Left lung (tissue), 10 donors: ENCODE data around the gene TRMU. TPM values are rescaled to one million over a fixed set of nuclear protein-coding genes. Genes with fewer than 3 reads are reported as not detected.

Experiments
- ATAC-seq: fragments of 200-7000 bp; cut with Tn5 transposase; one replicate; pipeline ENCODE4 v1.9.1; 2020; ENCODE audit warnings: moderate library complexity
- DNase-seq, 4 donors: peaks; one replicate each; pipeline ENCODE4 v3.0.0-alpha.2; 2013 to 2020
- H3K27ac ChIP-seq, 2 donors: fragments of 200-600 bp; sonication (generic) in 1 of 2; one replicate each; pipeline versions ENCODE4 v1.5.0 to v1.8.0; 2020 to 2021
- H3K27me3 ChIP-seq, 2 donors: fragments of 200-600 bp; sonication (generic) in 1 of 2; one replicate each; pipeline versions ENCODE4 v1.5.0 to v1.8.0; 2020 to 2021
- H3K36me3 ChIP-seq, 2 donors: fragments of 200-600 bp; sonication (generic) in 1 of 2; one replicate each; pipeline versions ENCODE4 v1.5.0 to v1.8.0; 2020 to 2021
- H3K4me1 ChIP-seq, 2 donors: fragments of 200-600 bp; one replicate each; pipeline ENCODE4 v1.8.0; 2021
- H3K4me3 ChIP-seq, 2 donors: fragments of 200-600 bp; sonication (generic) in 1 of 2; one replicate each; pipeline versions ENCODE4 v1.5.0 to v1.8.0; 2020 to 2021; ENCODE audit warnings: mild to moderate bottlenecking in 1 of 2
- H3K9me3 ChIP-seq, 2 donors: fragments of 200-600 bp; sonication (generic) in 1 of 2; one replicate each; pipeline versions ENCODE4 v1.5.0 to v1.8.0; 2020 to 2021
- intact Hi-C, 2 donors: fragments of 100-400 bp; cut with DNase I; formaldehyde crosslinking; loops; one replicate each; pipeline versions ENCODE4 v1.11.2 to v1.14.2; 2022
- polyA plus RNA-seq, 6 donors: library from polyadenylated mRNA; unstranded; fragments of 120-200 nt; gene quantifications; one replicate each; pipeline ENCODE4 v1.2.1, GENCODE V29; 2013; ENCODE audit not compliant: insufficient read length in 6 of 6
- total RNA-seq, 2 donors: library from RNA; stranded (reverse); fragmentation: NEBNext Ultra II Directional; extraction: Animal tissue kit (Norgen Biotek cat#: 25700); gene quantifications; one replicate each; pipeline ENCODE4 v1.2.1, GENCODE V29; 2021
- TF ChIP-seq, protein P1 (sequence below), 2 donors: fragments of 200-600 bp; sonication (generic) in 1 of 2; IDR thresholded peaks; one replicate each; pipeline versions ENCODE4 v1.5.0 to v1.8.0; 2021; ENCODE audit warnings: antibody characterized with exemption in 2 of 2
- donor health status: DM: no; HTN: yes; CAD: no.
- donor health status: DM: no; HTN: no; CAD: no.

TRMU gene
- total and polyA plus RNA-seq, 8 donors, result 34.1 to 53.1 (median 42.5) TPM

DNA sequence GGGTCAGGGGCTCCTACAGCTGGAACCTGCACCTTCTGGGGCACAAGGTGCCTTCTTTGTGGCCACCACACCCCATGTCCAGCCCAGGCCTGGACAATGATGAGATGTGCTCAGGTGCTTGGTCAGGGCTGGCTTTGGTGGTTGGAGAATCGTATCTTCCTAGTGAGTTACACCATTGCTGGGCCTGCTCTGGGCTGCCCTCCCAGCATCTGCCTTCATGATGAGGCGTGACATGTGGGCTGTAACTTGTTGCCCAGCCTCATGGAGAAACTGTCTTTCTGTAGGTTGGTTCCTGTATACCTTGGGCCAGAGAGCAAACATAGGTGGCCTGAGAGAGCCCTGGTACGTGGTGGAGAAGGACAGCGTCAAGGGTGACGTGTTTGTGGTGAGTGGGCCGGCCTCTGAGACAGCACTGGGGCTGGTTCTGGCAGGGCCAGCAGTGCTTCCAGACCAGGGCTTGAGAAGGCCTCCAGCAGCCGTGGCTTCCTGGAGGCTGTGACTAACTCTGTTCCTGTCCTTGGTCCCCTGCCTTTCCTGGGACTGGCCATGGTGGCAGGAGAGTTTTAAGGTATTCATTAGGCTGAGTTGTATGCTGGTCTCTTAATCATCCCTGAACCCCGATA, 18.1 kb downstream of the TRMU start:
- peak overlapping the region; percentile 3 to 13 for H3K27ac ChIP-seq
- TF ChIP-seq, protein P1, sequence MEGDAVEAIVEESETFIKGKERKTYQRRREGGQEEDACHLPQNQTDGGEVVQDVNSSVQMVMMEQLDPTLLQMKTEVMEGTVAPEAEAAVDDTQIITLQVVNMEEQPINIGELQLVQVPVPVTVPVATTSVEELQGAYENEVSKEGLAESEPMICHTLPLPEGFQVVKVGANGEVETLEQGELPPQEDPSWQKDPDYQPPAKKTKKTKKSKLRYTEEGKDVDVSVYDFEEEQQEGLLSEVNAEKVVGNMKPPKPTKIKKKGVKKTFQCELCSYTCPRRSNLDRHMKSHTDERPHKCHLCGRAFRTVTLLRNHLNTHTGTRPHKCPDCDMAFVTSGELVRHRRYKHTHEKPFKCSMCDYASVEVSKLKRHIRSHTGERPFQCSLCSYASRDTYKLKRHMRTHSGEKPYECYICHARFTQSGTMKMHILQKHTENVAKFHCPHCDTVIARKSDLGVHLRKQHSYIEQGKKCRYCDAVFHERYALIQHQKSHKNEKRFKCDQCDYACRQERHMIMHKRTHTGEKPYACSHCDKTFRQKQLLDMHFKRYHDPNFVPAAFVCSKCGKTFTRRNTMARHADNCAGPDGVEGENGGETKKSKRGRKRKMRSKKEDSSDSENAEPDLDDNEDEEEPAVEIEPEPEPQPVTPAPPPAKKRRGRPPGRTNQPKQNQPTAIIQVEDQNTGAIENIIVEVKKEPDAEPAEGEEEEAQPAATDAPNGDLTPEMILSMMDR (IDR thresholded peaks at IDR 0.05), result no peak
- peaks cover 0 to 4% of the 10 kb centered on the region in 2 donors for H3K4me1 ChIP-seq
- H3K36me3 ChIP-seq, result peaks cover 0 to 100% of the 10 kb centered on the region in 2 donors
- no peak overlapping the region for H3K4me3 ChIP-seq
- no peak for ATAC-seq
- peak in 1 of 4 donors; percentile 55 for DNase-seq
- H3K27me3 ChIP-seq, result no peaks in the 10 kb centered on the region
- intact Hi-C loops, result no loop called here
- no peaks in the 10 kb centered on the region for H3K9me3 ChIP-seq

DNA sequence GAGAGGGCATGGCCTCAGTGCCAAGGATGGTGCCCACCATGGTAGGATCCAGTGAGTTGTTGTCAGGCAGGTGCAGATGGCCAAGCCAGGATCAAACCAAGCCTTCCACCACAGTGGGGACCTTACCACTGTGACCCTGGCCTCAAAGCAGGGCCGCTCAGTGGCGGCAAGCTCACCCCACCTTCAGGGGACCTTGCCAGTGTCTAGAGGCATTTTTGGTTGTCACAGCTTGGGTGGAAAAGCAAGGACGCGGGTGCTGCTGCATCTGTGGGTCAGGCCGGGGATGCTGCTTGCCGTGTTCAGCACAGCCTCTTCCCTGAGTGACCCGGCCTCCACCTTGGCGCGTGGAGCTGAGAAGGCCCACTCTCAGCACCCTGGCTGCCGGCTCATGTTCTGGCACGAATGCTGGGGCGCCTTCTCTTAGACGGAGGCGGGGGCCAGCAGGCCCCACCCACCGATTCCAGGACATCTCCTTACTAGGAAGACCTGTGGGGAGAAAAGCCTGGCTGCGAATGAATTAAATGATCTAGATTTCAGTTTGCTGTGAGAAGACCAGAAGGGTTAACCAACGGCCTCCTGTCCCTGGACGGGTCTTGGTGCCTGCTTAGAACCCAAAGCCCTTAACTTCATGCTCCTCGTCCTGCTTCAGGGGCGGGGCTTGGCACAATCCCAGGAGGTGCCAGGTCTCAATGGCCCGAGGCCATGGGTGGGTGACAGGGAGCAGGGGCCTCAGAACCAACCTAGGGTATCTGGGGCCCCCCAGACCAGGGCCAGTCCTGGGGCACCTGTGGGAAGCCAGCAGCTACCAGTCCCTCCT, 18.9 kb downstream of the TRMU start:
- Histone ChIP-seq H3K36me3 (peaks cover 0 to 100% of the 10 kb centered on the region in 2 donors), H3K4me1 (peaks cover 0 to 4% of the 10 kb centered on the region in 2 donors), H3K27me3 (no peaks in the 10 kb centered on the region), H3K27ac (no peak overlapping the region), H3K9me3 (no peaks in the 10 kb centered on the region), H3K4me3 (no peak overlapping the region)
- intact Hi-C loops, result no loop called here
- DNase-seq (peak in 1 of 4 donors; percentile 70), ATAC-seq (no peak)
- TF ChIP-seq, protein P1 (IDR thresholded peaks at IDR 0.05), result no peak

DNA sequence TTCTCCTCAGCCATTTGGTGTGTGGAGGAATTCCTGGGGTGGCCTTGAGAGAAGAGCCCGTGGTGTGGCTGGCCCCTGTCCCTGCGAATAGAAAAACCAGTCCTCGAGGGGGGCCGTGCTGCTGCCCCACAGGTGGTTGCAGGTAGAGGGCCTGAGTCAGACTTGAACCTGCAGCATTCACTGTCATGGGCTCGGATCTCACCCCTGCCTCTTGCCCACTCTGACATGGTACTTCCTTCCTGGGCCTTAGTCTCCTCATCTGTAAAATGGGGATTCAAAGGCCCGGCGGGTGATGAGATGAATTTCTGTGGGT, 19.4 kb downstream of the TRMU start:
- H3K36me3 ChIP-seq, result peaks cover 0 to 100% of the 10 kb centered on the region in 2 donors
- no peak overlapping the region for H3K4me3 ChIP-seq
- no peak overlapping the region for H3K27ac ChIP-seq
- H3K27me3 ChIP-seq, result no peaks in the 10 kb centered on the region
- peaks cover 0 to 4% of the 10 kb centered on the region in 2 donors for H3K4me1 ChIP-seq
- TF ChIP-seq, protein P1 (IDR thresholded peaks at IDR 0.05), result no peak
- no peaks in the 10 kb centered on the region for H3K9me3 ChIP-seq
- no peak for DNase-seq
- no peak for ATAC-seq
- intact Hi-C loops, result no loop called here

DNA sequence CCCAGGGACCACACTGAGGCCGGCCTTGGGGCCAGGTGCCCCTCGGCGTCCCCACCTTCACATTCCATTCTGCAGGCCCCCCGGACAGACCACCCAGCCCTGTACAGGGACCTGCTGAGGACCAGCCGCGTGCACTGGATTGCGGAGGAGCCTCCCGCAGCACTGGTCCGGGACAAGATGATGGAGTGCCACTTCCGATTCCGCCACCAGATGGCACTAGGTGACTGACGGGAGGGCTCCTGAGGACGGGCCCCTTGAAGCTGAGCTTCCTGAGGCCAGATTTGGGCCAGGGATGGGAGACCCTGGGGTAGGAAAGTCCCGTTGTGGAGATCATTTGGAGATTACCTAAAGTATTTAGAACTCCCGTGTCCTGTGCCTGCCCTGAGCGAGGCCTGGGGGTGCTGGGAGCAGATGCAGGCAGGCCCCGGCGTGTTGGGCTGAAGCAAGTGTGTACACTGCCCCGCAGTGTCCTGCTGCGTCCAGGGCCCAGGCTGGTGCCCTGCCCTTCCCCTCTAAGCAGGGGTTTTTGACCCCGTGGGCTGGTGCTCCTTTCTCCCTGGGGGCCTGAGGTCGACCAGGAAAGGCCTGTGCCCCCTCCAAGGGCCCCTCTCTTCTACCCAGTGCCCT, 20.0 kb downstream of the TRMU start:
- Histone ChIP-seq H3K4me1 (peaks cover 0 to 4% of the 10 kb centered on the region in 2 donors), H3K36me3 (peaks cover 0 to 98% of the 10 kb centered on the region in 2 donors), H3K4me3 (no peak overlapping the region), H3K9me3 (no peaks in the 10 kb centered on the region), H3K27me3 (no peaks in the 10 kb centered on the region), H3K27ac (no peak overlapping the region)
- ATAC-seq, result peak; percentile 57
- intact Hi-C loops, result no loop called here
- TF ChIP-seq, protein P1 (IDR thresholded peaks at IDR 0.05), result peak; percentile 52 to 63
- peak in 3 of 4 donors; percentile 56 to 79 (median 72) for DNase-seq

DNA sequence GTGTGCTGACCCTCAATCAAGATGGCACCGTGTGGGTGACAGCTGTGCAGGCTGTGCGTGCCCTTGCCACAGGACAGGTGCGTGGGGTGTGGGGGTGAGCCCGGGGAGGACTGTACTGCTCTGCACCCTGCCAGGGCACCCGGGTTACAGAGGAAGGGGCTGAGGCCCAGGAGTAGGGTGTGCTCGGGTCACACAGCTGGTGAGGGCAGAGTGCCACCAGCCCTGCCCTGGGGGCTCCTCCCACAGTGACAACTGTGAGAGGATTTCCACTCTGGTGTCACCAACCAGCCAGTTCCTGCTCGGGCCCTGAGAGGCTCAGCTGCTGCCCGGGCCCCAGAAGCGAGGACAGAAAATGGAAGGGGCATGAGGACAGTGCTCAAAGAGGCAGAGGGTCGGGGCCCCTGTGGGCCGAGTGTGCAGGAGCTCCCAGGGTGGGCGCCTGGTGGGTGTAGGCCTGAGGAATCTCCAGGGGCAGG, 20.5 kb downstream of the TRMU start:
- no peak overlapping the region for H3K27ac ChIP-seq
- H3K9me3 ChIP-seq, result no peaks in the 10 kb centered on the region
- peak in 1 of 4 donors; percentile 61 for DNase-seq
- H3K36me3 ChIP-seq, result peaks cover 0 to 92% of the 10 kb centered on the region in 2 donors
- no peak for ATAC-seq
- intact Hi-C loops, result no loop called here
- no peak overlapping the region for H3K4me3 ChIP-seq
- no peaks in the 10 kb centered on the region for H3K27me3 ChIP-seq
- TF ChIP-seq, protein P1 (IDR thresholded peaks at IDR 0.05), result no peak
- H3K4me1 ChIP-seq, result peaks cover 0 to 4% of the 10 kb centered on the region in 2 donors
